Activated T-helper 1 cell treated with Interleukin-2 at 50 U/mL for 16 hours (primary cell): ENCODE data around the gene HPCAL4.

Experiments
- DNase-seq: peaks from one replicate; pipeline ENCODE4 v3.0.0-alpha.2; 2020; ENCODE audit warnings: low read depth

HPCAL4 gene

GRCh38 chr1:39648496-39648895 is 42.7 kb downstream of the HPCAL4 start:
- DNase-seq: no peak

GRCh38 chr1:39647247-39647646 is 44.0 kb downstream of the HPCAL4 start:
- DNase-seq: no peak

GRCh38 chr1:39646232-39647081 is 44.8 kb downstream of the HPCAL4 start:
- no peak for DNase-seq

- no peak for DNase-seq
Observed at GRCh38 chr1:39645411-39646043, 45.7 kb downstream of the HPCAL4 start.

GRCh38 chr1:39643705-39644104 is 47.5 kb downstream of the HPCAL4 start:
- DNase-seq: no peak

GRCh38 chr1:39642796-39643195 is 48.4 kb downstream of the HPCAL4 start:
- DNase-seq: no peak

GRCh38 chr1:39640861-39641260 is 50.4 kb downstream of the HPCAL4 start:
- DNase-seq: no peak

- peak; percentile 40 for DNase-seq
Observed at GRCh38 chr1:39639305-39640130, 51.7 kb downstream of the HPCAL4 start, which contains the start of gene HEYL. HEYL (minus strand) TSS chr1:39639643; CDS start chr1:39639625, 18 bp downstream.

GRCh38 chr1:39638965-39639304 is 52.3 kb downstream of the HPCAL4 start:
- DNase-seq: no peak

- no peak for DNase-seq
Observed at GRCh38 chr1:39637361-39637760, 53.9 kb downstream of the HPCAL4 start.

- DNase-seq: no peak
Observed at GRCh38 chr1:39635871-39636210, 55.4 kb downstream of the HPCAL4 start.

- no peak for DNase-seq
Observed at GRCh38 chr1:39635205-39635870, 55.9 kb downstream of the HPCAL4 start.

GRCh38 chr1:39633422-39633821 is 57.8 kb downstream of the HPCAL4 start:
- DNase-seq: no peak

GRCh38 chr1:39632682-39633417 is 58.4 kb downstream of the HPCAL4 start:
- DNase-seq: no peak

- no peak for DNase-seq
Observed at GRCh38 chr1:39632323-39632681, 58.9 kb downstream of the HPCAL4 start.

GRCh38 chr1:39631361-39632322 is 59.6 kb downstream of the HPCAL4 start:
- DNase-seq: no peak

GRCh38 chr1:39628807-39629350 is 62.4 kb downstream of the HPCAL4 start:
- DNase-seq: no peak
